ENCODE results near the gene WDR38. TPM values are rescaled to one million over a fixed set of nuclear protein-coding genes. Genes with fewer than 3 reads are reported as not detected.
A peak's percentile ranks its signal among the peaks of the same experiment; 100 is the strongest.

The WDR38 gene
- total RNA-seq, 1 donor from 2014 or later, result not detected

DNA sequence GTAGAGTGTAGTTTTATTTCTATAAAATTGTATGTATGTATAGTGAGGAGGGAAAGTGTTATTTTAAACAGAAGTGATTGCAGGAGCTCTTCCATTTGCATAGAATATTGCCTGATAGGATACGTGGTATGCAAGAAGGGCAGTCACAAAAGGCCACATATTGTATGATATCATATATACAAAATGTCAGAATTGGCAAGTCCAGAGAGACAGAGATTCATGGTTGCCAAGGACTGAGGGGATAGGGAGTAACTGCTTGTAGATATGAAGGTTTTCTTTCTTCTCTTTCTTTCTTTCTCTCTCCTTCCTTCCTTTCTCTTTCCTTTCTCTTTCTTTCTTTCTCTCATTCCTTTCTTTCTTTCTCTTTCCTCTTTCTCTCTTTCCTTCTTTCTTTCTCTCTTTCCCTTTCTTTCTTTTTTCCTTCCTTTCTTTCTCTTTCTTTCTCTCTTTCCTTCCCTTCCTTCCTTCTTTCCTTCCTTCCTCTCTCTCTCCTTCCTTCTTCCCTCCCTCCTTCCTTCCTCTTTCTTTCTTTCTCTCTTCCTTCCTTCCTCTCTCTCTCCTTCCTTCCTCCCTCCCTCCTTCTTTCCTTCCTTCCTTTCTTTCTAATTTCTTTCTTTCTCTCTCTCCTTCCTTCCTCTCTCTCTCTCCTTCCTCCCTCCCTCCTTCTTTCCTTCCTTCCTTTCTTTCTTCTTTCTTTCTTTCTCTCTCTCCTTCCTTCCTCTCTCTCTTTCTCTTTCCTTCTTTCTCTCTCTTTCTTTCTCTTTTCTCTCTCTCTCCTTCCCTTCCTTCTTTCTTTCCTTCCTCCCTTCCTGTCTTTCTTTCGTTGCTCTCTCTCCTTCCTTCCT, 24.5 kb upstream of the WDR38 start:
- Mint-ChIP-seq H3K4me3 (ENCODE audit: low read depth) (no peak overlapping the region), H3K4me1 (ENCODE audit: low read depth) (no peaks in the 10 kb centered on the region), H3K27me3 (no peaks in the 10 kb centered on the region), H3K27ac (no peak overlapping the region), H3K9me3 (ENCODE audit: low read depth) (peaks cover 4% of the 10 kb centered on the region), H3K36me3 (ENCODE audit: insufficient read depth) (no peaks in the 10 kb centered on the region)
- TF ChIP-seq, protein P1, sequence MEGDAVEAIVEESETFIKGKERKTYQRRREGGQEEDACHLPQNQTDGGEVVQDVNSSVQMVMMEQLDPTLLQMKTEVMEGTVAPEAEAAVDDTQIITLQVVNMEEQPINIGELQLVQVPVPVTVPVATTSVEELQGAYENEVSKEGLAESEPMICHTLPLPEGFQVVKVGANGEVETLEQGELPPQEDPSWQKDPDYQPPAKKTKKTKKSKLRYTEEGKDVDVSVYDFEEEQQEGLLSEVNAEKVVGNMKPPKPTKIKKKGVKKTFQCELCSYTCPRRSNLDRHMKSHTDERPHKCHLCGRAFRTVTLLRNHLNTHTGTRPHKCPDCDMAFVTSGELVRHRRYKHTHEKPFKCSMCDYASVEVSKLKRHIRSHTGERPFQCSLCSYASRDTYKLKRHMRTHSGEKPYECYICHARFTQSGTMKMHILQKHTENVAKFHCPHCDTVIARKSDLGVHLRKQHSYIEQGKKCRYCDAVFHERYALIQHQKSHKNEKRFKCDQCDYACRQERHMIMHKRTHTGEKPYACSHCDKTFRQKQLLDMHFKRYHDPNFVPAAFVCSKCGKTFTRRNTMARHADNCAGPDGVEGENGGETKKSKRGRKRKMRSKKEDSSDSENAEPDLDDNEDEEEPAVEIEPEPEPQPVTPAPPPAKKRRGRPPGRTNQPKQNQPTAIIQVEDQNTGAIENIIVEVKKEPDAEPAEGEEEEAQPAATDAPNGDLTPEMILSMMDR (IDR thresholded peaks at IDR 0.05; ENCODE audit: unreplicated experiment), result no peak
- no peak for DNase-seq (ENCODE audit: low spot score, unreplicated experiment)

DNA sequence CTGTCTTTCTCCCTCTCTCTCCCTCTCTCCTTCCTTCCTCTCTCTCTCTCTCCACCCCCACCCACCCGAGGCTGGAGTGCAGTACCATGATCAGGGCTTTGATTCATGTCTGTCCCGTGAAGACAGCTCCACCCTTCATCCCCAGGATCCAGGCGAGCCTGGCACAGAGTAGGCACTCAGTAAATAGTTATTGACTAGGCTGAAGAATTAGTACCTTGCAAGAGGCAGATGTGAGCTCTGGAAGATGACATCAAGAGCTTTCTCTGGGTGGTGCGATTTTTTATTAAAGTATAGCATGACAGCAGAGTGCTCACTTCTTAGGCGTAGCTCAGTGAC, 24.0 kb upstream of the WDR38 start:
- H3K27ac Mint-ChIP-seq, result peak overlapping the region; percentile 20
- H3K36me3 Mint-ChIP-seq (ENCODE audit: insufficient read depth), result no peaks in the 10 kb centered on the region
- peaks cover 4% of the 10 kb centered on the region for H3K9me3 Mint-ChIP-seq (ENCODE audit: low read depth)

DNA sequence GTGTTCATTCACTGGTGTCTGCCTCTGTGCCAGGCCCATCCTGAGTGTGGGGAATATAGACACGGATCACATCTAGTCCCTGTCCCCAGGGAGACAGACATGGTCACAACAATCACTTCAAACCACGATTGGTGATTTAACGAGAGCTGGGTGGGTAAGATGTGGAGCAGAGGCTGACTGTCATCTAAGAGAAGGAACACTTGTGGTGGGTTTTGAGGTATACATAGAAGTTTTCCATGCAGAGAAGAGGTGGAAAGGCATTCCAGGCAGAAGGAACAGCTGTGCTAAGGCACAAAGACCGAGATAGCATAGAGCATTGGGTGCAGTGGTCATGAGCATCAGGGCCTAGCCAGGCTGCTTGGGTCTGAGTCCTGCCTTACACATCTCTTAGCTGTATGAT, 22.7 kb upstream of the WDR38 start:
- Mint-ChIP-seq H3K27ac (no peak overlapping the region), H3K9me3 (ENCODE audit: low read depth) (peaks cover 4% of the 10 kb centered on the region), H3K4me3 (ENCODE audit: low read depth) (no peak overlapping the region), H3K4me1 (ENCODE audit: low read depth) (no peaks in the 10 kb centered on the region), H3K27me3 (no peaks in the 10 kb centered on the region), H3K36me3 (ENCODE audit: insufficient read depth) (no peaks in the 10 kb centered on the region)
- no peak for DNase-seq (ENCODE audit: low spot score, unreplicated experiment)
- TF ChIP-seq, protein P1 (IDR thresholded peaks at IDR 0.05; ENCODE audit: unreplicated experiment), result no peak

More for the DNA sequence above, 24.0 kb upstream of the WDR38 start:
- H3K27me3 Mint-ChIP-seq, result no peaks in the 10 kb centered on the region
- no peaks in the 10 kb centered on the region for H3K4me1 Mint-ChIP-seq (ENCODE audit: low read depth)
- no peak for DNase-seq (ENCODE audit: low spot score, unreplicated experiment)
- no peak overlapping the region for H3K4me3 Mint-ChIP-seq (ENCODE audit: low read depth)
- TF ChIP-seq, protein P1 (IDR thresholded peaks at IDR 0.05; ENCODE audit: unreplicated experiment), result no peak

- no peak overlapping the region for H3K4me3 Mint-ChIP-seq (ENCODE audit: low read depth)
- no peaks in the 10 kb centered on the region for H3K9me3 Mint-ChIP-seq (ENCODE audit: low read depth)
- H3K27me3 Mint-ChIP-seq, result no peaks in the 10 kb centered on the region
- H3K4me1 Mint-ChIP-seq (ENCODE audit: low read depth), result no peaks in the 10 kb centered on the region
- no peak for DNase-seq (ENCODE audit: low spot score, unreplicated experiment)
- no peaks in the 10 kb centered on the region for H3K36me3 Mint-ChIP-seq (ENCODE audit: insufficient read depth)
- TF ChIP-seq, protein P1 (IDR thresholded peaks at IDR 0.05; ENCODE audit: unreplicated experiment), result no peak
- no peak overlapping the region for H3K27ac Mint-ChIP-seq
Measured at GRCh38 chr9:124831642-124832364, 21.5 kb upstream of the WDR38 start.

DNA sequence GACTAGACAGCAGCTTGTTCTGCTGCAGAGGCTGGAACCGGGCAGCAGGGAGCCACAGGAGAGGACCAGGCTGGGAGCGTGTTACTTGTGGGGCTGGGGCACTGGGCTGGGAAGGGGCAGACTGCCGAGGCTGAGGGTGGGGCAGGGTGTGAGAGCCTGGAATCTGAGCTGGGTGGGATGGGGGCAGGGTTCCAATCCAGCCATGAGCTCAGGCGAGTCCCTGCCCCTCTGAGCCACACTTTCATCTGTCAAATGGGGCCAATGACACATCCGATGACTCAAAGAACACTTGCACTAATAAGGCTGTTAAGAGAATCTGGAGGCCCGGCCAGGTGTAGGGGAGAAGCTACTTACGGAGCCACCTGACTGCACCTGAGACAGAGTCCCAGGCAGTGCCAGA, 18.7 kb upstream of the WDR38 start:
- Mint-ChIP-seq H3K9me3 (ENCODE audit: low read depth) (no peaks in the 10 kb centered on the region), H3K4me3 (ENCODE audit: low read depth) (no peak overlapping the region), H3K4me1 (ENCODE audit: low read depth) (peaks cover 2% of the 10 kb centered on the region), H3K27me3 (no peaks in the 10 kb centered on the region), H3K27ac (no peak overlapping the region), H3K36me3 (ENCODE audit: insufficient read depth) (no peaks in the 10 kb centered on the region)
- TF ChIP-seq, protein P1 (IDR thresholded peaks at IDR 0.05; ENCODE audit: unreplicated experiment), result no peak
- DNase-seq (ENCODE audit: low spot score, unreplicated experiment), result no peak

Measured in progenitor cell of endocrine pancreas (in vitro differentiated cells).